SU-DHL-6 (cell line): ENCODE results near the gene MIOX.

Experiments
- H2AFZ ChIP-seq: fragments of 200-600 bp; sonication (generic); 2 replicates; pipeline ENCODE4 v1.6.1; 2014; ENCODE audit warnings: low read depth, mild to moderate bottlenecking, moderate library complexity, mixed read lengths, antibody characterized with exemption, low read length; ENCODE audit not compliant: severe bottlenecking
- H3F3A ChIP-seq: fragments of 200-600 bp; shearing (Covaris generic); 2 replicates; pipeline ENCODE4 v1.6.0; 2016; ENCODE audit warnings: antibody characterized with exemption, mild to moderate bottlenecking; ENCODE audit not compliant: insufficient read depth
- H3K27ac ChIP-seq: fragments of 200-600 bp; sonication (generic); 2 replicates; pipeline ENCODE4 v1.5.1; 2016; ENCODE audit warnings: low read depth, mild to moderate bottlenecking, low read length, moderate library complexity, mixed read lengths
- H3K27me3 ChIP-seq: fragments of 200-600 bp; sonication (generic), shearing (Covaris generic); 2 replicates; pipeline ENCODE4 v1.6.0; 2014; ENCODE audit warnings: mild to moderate bottlenecking, low read length
- H3K36me3 ChIP-seq: fragments of 200-600 bp; sonication (generic); 2 replicates; pipeline ENCODE4 v1.6.1; 2014; ENCODE audit warnings: mild to moderate bottlenecking, low read length, mixed read lengths
- H3K4me2 ChIP-seq: fragments of 300-600, 200-600 bp; shearing (Covaris generic), sonication (generic); 2 replicates; pipeline ENCODE4 v1.6.0; 2014; ENCODE audit warnings: low read length, low read depth, mild to moderate bottlenecking; ENCODE audit not compliant: poor library complexity, severe bottlenecking
- H3K4me3 ChIP-seq: fragments of 200-600 bp; sonication (generic); 2 replicates; pipeline ENCODE4 v1.5.1; 2014; ENCODE audit warnings: antibody characterized with exemption, low read length, mild to moderate bottlenecking, mixed read lengths; ENCODE audit not compliant: insufficient read depth, poor library complexity, severe bottlenecking
- H3K79me2 ChIP-seq: fragments of 200-600 bp; sonication (generic); 2 replicates; pipeline ENCODE4 v1.6.1; 2014; ENCODE audit warnings: mild to moderate bottlenecking, low read length, moderate library complexity; ENCODE audit not compliant: insufficient read depth
- H3K9ac ChIP-seq: fragments of 200-600 bp; sonication (generic); 2 replicates; pipeline ENCODE4 v1.7.0; 2014; ENCODE audit warnings: mild to moderate bottlenecking, low read length
- H3K9me2 ChIP-seq: fragments of 200-600 bp; sonication (generic); replicated peaks from 2 replicates; pipeline ENCODE4 v1.6.1; 2014; ENCODE audit warnings: low read length; ENCODE audit not compliant: insufficient read depth
- H3K9me3 ChIP-seq: fragments of 200-600 bp; sonication (generic); 2 replicates; pipeline ENCODE4 v1.6.1; 2014; ENCODE audit warnings: low read length, mixed read lengths; ENCODE audit not compliant: insufficient read depth
- H4K20me1 ChIP-seq: fragments of 200-600 bp; sonication (generic); 2 replicates; pipeline ENCODE4 v1.6.1; 2014; ENCODE audit warnings: low read depth, mild to moderate bottlenecking, antibody characterized with exemption, low read length, moderate library complexity, mixed read lengths
- CTCF ChIP-seq: fragments of 200-600 bp; sonication (generic); IDR thresholded peaks from one replicate; pipeline ENCODE4 v1.5.1; 2017; ENCODE audit warnings: antibody characterized with exemption, mild to moderate bottlenecking, low read length, moderate library complexity; ENCODE audit not compliant: insufficient read depth, poor library complexity, severe bottlenecking
- EZH2phosphoT487 ChIP-seq: fragments of 200-600 bp; sonication (generic), shearing (Covaris generic); conservative IDR thresholded peaks from 2 replicates; pipeline ENCODE4 v1.6.1; 2018; ENCODE audit warnings: mild to moderate bottlenecking, antibody characterized with exemption, low read length, moderate library complexity, mixed read lengths

The MIOX gene

GRCh38 chr22:50477923-50478322 lies 8.7 kb upstream of the MIOX start:
- Histone ChIP-seq H3K4me2 (no peak overlapping the region), H3K9me2 (no peaks in the 10 kb centered on the region), H3K27me3 (no peaks in the 10 kb centered on the region), H3K27ac (no peak overlapping the region), H3F3A (peaks cover 9% of the 10 kb centered on the region; the same call in 1 of the 2 replicates), H4K20me1 (no peaks in the 10 kb centered on the region), H2AFZ (no peak overlapping the region), H3K4me3 (no peak overlapping the region), H3K36me3 (no peaks in the 10 kb centered on the region), H3K9me3 (no peaks in the 10 kb centered on the region), H3K9ac (no peak overlapping the region), H3K79me2 (peaks cover 18% of the 10 kb centered on the region)
- no peak for TF ChIP-seq CTCF
- TF ChIP-seq EZH2phosphoT487, result no peak

- H3K79me2 ChIP-seq, result no peaks in the 10 kb centered on the region
- H3K9me3 ChIP-seq, result no peaks in the 10 kb centered on the region
- H4K20me1 ChIP-seq, result no peaks in the 10 kb centered on the region
- H3K4me2 ChIP-seq, result no peak overlapping the region
- H2AFZ ChIP-seq, result no peak overlapping the region
- no peak for TF ChIP-seq CTCF
- TF ChIP-seq EZH2phosphoT487, result no peak
- H3K36me3 ChIP-seq, result no peaks in the 10 kb centered on the region
- H3K9ac ChIP-seq, result no peak overlapping the region
- H3K9me2 ChIP-seq, result no peaks in the 10 kb centered on the region
- H3K27ac ChIP-seq, result no peak overlapping the region
- H3K27me3 ChIP-seq, result no peaks in the 10 kb centered on the region
- H3F3A ChIP-seq, result 0 out of 2 replicates have a peak, but pooled peaks cover 4% of the 10 kb centered on the region
- H3K4me3 ChIP-seq, result no peak overlapping the region
Measured at GRCh38 chr22:50479721-50480120, 6.9 kb upstream of the MIOX start.

DNA sequence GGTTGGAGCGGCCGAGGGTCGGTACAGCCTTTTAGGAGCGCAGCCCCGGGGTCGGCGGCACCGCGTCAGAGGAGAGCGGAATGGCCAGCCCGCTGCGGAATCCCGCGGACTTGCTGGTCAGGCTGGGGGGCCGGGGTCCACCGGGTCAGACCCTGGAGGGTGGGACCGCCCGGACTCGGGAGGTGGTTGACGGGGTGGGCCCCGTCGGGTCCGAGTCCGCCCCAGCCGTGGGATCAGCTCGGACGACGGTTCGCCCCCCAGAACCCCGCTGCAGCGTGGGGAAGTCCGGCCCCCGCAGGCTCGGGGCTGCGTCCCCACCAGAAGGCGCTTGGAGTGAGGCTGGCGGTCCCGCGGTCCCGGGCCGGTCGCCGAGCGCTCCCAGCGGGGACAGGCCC lies 5.6 kb upstream of the MIOX start:
- Histone ChIP-seq H3K9me2 (no peaks in the 10 kb centered on the region), H3K27me3 (no peaks in the 10 kb centered on the region), H3F3A (peaks cover 7% of the 10 kb centered on the region; the same call in 1 of the 2 replicates), H3K4me3 (peak overlapping the region; percentile 49), H3K36me3 (no peaks in the 10 kb centered on the region), H3K27ac (no peak overlapping the region), H4K20me1 (no peaks in the 10 kb centered on the region), H3K9me3 (no peaks in the 10 kb centered on the region), H3K9ac (peak overlapping the region; percentile 60; the same call in 1 of the 2 replicates), H3K4me2 (peak overlapping the region; percentile 56), H2AFZ (no peak overlapping the region), H3K79me2 (no peaks in the 10 kb centered on the region)
- TF ChIP-seq EZH2phosphoT487, result no peak
- TF ChIP-seq CTCF, result no peak
